Spleen (tissue), 7 donors: ENCODE measurements around the gene GCK.

ENCODE experiments used
- CTCF ChIP-seq, 11 experiments: fragments of 200-600 bp in 7 of 11; fragments of 450-650 bp in 4 of 11; sonication (generic) in 4 of 11; IDR thresholded peaks in 8 of 11; conservative IDR thresholded peaks in 3 of 11; 1 replicate in 7 of 11; 2 replicates in 4 of 11; pipeline versions ENCODE4 v1.4.0 to v1.8.0; 2016 to 2021; ENCODE audit warnings: antibody characterized with exemption in 11 of 11, inconsistent platforms in 4 of 11, mild to moderate bottlenecking in 1 of 11
- POLR2A ChIP-seq, 3 donors: fragments of 450-650 bp; IDR thresholded peaks; one replicate each; pipeline ENCODE4 v1.5.1; 2017; ENCODE audit warnings: antibody characterized with exemption in 3 of 3, mild to moderate bottlenecking in 1 of 3
- donor health status: DM: no; HTN: no; CAD: no; lungs with moderate emphysema.
- donor health status: DM: no; HTN: no; CAD: no.
- donor health status: DM: no; HTN: no; CAD: no.

GRCh38 chr7:44121761-44122420, 67.3 kb downstream of the GCK start:
- TF ChIP-seq CTCF (IDR thresholded peaks at IDR 0.05 in 8 of 11, conservative IDR thresholded peaks at IDR 0.05 in 3 of 11) (no peak), POLR2A (IDR thresholded peaks at IDR 0.05) (no peak)
